GM19372 (cell line): Measurements from ENCODE around the gene KCNJ10.
"Not testable (repeated sequence)": the region's sequence is repeated elsewhere in the genome, so short reads cannot be mapped to it uniquely, and the experiment has no call there.

Experiments
- ATAC-seq: cut with Tn5 transposase; IDR thresholded peaks from one replicate; pipeline ENCODE4 v1.9.1; 2021; ENCODE audit warnings: mild to moderate bottlenecking, low read depth, moderate library complexity; ENCODE audit not compliant: unreplicated experiment

Gene KCNJ10

DNA sequence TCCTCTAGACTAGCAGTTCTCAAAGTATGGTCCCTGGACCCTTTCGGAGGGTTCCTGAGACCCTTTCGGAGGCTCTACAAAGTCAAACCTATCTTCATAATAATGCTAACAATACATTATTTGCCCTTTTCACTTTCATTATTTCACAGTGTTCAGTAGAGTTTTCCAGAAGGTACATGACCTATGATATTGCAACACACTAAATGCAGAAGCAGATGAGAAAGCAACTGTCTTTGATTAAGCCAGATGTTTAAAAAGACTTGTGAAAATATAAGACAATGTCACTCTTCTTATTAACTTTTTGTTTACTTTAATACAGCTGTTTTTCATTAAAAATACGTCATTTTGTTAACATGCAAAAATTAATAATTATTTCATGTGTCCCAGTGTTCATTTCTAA lies 5.8 kb downstream of the KCNJ10 start:
- no peak for ATAC-seq

DNA sequence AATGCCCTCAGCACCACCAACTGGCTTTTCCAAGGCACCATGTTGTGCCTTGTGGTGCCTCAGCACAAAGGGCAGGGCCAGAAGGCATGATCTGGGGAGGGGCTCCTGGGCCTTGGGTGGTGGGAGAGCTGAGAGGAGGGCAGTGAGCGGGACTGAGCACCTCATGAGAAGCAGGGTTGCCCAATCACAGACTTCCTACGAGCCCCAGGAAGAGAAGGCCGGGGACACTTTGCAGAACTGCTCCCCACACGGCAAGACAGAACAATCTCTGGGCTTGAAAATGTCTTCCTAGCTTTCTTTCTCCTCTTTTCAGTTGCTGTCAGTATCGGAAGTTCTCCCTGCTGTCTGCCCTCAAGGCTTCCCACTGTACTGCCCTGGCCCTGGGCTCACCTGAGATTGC lies 6.8 kb downstream of the KCNJ10 start:
- no peak for ATAC-seq

DNA sequence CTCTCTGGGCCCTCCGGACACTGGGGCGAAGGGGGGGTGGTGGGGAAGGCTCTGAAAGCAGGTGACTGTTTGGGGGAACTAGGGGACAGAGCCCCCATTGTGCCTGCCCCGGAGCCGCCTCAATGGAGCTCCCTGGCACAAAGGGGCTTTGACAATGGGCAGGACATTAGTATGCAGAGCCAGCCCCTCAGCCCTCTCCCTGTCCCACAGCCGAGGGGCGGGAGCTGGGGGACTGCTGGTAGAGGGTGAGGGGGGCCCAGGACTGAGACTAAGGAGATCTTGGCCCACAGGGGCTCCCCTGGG lies 7.8 kb downstream of the KCNJ10 start:
- ATAC-seq: no peak

DNA sequence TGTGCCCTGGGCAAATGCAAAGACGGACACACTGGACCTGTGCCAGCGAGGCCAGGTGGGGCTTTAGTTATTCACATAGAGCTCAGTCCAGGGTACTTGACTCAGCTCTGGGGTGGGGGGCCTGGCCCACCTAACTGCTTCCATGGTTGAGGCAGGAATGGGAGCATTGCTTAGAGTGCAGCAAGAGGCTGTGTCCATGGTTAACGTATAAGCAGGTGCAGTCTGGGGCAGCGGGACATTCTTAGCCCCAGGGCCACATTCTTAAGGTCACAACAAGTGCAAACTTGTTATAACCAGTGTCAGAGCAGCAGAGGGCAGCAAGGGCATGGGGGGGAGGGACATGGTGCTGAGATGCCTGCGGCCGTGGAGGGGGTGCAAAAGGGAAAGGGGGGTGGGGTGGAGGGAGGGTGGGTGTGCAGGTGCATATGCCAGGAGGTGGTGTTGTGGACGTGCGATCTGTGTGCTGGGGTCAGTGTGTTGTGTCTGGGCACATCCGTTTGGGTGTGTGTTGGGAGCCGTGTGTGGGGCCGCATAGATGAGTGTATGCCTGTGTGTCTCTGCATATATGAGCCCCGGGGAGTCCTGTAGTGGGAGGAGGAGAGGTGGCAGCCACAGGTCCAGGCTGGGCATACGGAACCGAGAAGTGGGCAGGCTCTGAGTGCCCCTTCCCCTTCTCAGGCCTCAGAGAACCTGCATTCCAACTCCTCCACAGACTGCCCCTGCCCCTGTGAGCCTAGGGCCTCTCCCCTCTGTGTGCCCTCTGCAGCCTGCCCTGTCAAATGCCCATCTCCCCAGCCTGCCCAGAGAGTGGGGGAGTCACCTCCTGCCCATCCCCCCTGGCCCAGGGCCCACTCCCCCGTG lies 8.4 kb downstream of the KCNJ10 start:
- ATAC-seq: no peak

DNA sequence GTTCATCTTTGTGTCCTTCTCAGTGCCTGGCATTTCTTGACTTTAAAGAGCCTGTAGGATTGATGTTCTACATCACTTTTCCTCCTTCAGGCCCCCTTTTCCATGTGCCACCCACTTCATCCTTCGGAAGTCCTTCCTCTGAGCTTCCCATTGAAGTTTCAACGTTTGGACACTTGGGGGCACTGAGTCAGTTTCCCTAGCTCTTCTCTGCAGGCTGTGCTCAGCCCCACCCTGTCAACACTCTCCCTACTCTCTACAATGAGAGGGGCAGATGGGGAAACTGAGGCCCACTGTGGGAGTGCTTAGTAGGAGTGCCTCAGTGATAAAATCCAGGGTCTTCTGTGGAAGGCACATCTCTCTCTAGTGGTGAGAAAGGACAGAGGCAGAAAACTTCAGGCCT lies 11.9 kb downstream of the KCNJ10 start:
- ATAC-seq: no peak

DNA sequence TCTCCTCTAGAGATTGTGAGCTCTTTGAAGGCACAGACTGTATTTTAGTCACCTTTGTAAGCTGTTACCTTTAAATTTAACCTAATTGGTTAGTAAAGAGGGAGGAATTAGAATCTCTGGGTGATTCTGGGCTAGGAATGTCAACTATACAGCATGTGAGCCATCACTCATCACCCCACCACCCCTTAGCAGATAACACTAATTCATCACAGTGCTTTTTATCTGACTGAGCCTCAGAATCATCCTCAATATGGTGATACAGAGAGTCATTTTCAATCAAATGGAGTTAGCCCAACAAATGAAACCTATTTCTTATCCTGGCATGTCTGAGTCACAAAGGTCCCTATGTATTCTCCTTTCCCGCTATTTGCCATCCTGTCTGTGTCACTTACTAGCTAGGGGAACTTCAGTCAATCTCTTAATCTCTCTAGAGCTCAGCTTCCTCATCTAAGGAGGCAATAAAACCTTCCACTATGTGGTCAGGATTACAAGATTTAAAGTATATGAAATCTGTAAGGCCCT lies 13.3 kb downstream of the KCNJ10 start:
- no peak for ATAC-seq

DNA sequence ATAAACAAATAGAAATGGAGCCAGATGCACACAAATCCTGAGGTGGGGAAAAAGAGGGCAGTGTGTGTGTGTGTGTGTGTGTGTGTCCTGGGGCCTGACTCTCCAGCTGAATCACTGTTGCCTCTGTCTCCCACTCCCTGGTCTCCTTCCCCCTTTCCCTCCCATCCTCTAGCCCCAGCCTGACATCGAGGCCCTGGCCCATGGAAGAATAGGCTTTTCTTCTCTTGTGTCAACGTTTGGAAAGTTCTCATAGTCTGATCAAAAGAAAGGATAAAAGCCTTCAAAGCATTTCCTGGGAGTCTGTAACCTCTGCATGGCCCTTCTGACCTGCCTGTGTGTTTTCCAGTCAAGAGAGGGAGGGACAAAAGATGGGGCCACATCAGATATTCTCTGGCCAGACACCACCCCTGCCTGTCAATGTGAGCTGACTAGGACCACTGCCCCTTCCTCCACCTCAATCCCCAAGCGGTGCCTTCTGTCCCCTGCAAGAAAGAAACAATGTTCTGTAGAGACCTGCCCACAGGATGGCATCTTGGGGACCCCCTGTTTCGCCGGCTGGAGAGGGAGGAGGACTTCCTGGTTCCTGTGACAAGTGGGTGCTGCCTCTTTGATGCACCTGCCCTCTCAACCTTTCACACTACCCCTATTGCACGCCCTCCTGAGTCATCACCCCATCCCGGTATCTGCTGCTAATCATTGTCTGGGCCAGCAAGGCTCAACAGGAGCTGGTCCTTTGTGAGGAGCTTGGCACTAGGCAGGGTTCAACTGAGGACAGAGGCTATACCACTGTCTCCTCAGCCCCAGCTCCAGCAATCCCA lies 16.2 kb downstream of the KCNJ10 start:
- no peak for ATAC-seq

DNA sequence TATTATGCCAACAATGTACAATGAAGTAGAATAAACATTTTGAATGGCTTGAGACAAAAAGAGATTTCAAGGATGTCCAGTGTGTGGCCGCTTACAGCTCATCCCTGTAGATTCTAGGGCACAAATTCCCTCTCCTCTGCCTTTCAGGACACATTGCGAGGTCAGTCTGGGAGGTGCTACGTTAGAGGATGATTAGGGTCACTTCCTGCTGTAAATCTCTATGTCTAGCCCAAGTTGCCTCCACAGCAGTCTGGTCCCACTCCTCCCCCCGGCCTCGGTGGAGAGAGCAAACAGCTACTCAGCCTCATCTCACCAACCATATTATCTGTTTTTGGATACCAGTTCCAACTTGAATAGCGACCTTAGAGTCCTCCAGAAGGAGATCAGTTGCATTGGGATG lies 17.0 kb downstream of the KCNJ10 start:
- no peak for ATAC-seq

DNA sequence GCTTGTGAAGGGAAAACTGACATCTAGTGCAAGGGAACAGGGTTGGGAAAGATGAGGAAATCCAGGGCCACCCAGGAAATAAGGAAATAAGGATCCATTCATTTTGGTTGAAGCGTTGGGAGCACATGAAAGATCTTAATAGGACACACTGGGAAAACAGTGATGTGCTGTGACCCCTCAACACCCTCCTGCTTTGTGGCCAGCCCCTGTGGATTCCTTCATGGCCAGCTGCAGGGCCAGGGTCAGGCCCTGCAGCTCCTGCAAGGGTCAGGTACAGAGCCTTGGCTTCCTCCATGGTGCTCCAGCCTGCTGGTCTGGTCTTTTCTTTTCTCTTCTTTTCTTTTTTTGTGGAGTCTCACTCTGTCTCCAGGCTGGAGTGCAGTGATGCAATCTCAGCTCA lies 19.3 kb downstream of the KCNJ10 start:
- no peak for ATAC-seq

DNA sequence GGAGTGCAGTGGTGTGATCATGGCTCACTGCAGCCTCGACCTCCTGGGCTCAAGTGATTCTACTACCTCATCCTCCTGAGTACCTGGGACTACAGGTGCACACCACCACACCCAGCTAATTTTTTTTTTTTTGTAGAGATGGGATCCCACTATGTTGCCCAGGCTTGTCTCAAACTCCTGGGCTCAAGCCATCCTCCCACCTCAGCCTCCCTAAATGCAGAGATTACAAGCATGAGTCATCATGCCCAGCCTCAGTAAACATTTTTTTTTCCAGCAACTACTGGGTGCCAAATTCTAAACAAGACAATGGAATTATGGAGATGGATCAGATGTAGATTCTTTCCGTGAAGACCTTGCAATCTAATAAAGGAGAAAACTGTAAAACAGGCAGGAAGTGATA lies 19.8 kb downstream of the KCNJ10 start:
- ATAC-seq: not testable (repeated sequence)

DNA sequence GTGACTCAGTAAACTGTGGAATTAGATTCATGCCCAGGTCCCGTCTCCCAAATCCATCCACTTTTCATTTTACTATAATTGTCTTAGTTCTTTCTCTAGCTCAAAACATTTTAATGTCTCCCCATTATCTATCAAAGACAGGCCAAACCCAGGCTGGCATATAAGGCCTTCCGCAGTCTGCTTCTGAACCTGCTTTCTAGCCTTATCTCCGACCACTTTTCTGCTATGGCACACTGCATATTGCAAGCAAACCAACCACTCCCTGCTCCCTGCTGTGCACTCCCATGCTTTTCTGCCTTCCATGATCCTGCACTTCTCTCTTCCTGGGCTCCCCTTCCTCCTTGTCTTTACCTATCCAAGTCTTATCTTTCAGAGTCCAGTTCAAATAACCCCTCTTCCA lies 20.9 kb downstream of the KCNJ10 start:
- no peak for ATAC-seq

DNA sequence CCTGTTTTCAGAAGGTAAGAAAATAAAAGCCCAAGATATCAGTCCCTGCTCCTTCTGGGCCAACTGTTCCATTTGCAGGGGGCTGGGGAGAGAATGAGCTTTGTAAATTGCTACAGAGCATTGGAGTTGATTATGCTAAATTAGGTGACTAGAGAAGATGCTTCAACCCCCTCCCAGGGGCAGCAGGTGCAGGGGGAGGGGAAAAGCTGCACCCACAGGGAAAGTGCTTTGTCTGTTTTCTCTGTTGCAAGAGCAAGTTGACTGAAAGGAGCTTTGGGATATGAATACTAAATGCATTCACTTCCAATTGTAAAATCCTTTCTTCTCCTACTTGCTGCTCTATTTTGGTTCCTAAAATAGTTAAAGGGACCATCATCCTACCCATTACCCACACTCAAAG lies 21.6 kb downstream of the KCNJ10 start:
- no peak for ATAC-seq

DNA sequence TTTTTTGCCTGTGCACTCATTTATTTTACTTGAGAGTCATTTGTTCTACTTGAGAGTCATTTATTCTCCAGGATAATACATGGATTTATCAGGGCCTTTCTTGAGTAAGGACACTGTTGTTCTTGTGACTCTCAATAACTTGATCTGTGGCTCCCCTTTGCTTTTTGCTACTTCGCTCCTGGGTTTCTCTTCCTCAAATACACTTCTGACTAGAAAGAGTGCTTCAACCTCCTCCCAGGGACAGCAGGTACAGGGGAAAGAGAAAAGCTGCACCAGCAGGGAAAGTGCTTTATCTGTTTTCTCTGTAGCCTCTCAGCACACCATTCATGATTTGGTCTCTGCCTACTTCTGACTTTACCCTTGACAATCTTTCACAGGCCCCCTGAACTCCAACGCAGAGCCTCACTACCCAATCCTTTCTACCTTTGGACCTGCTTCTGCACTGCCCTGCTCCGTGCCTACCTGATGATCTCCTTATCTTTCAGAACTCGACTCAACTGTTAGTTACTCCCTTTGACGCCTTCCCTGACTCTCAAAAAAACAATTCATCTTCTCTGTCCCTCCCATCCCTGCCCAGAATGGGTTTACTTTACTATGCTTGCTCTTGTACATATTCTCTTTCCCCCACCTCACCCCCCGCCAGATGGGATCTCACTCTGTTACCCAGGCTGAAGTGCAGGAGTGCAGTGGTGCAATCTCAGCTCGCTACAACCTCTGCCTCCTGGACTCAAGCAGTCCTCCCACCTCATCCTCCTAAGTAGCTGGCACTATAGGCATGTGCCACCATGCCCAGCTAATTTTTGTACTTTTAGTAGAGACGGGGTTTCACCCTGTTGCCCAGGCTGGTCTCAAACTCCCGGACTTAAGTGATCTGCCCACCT lies 22.6 kb downstream of the KCNJ10 start:
- ATAC-seq: peak; percentile 41

DNA sequence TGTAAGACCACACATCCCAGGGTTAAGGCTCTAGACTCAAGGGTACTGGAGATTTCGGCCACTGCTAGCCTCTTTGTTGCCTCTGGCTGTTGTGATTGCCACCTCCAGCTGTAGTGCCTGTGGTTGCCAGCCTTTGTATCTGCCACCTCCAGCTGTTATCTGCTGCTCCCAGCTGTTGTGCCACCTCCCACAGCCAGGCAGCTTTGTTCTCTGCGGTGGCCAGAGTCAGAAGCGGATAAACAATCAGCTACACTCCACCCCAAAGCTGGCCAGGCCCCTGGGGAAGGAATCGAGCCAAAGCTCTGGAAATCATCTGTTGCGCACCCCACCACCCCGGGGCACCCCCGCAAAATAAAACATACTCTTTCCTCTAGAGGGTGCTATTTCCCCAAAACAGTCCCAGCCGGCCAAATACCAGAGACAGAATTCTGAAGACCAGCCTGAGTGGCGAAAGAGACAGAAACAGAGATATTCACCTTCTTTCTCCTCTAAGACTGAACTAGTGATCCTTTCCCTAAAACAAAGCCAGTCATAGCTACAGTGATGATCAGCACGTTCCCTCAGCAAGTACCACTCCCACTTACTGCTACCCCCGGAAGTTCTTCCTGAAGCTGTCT lies 23.4 kb downstream of the KCNJ10 start:
- peak; percentile 77 for ATAC-seq

DNA sequence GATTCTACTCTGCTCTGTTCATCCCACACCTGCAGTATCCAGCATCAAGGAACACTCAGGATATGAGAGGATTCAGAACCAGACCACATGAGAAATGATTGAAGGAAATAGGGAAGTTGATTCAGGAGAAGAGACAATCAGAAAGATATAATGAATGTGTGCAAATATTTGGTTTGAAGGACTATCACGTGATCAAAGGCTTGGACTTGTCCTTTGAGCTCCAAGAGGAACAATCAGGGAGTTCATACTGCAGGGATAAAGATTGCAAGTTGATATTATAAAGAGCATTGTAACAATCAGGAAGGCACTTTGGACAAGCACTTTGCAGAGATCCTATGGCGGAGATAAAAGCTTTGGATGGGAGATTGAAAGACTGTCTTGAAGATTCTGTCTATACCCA lies 24.3 kb downstream of the KCNJ10 start:
- no peak for ATAC-seq

DNA sequence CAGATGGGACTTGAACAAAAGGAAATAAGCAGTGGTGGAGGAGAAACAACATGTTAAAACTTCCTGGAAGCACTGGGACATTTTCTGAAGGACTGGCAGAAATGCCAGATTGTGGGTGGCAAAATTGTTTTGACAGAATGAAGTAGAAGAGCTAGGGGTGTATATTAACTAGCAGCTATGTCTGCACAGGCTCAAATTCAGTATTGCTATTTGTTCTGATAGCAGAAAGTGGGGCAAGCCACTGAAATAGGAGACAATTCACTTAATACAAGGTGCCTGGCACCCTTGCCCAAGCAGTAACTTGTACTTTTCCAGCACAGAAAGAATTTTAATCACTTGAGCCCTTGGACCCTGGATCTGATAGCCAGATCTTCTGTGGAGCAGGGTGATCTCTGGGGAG lies 26.4 kb downstream of the KCNJ10 start:
- no peak for ATAC-seq

DNA sequence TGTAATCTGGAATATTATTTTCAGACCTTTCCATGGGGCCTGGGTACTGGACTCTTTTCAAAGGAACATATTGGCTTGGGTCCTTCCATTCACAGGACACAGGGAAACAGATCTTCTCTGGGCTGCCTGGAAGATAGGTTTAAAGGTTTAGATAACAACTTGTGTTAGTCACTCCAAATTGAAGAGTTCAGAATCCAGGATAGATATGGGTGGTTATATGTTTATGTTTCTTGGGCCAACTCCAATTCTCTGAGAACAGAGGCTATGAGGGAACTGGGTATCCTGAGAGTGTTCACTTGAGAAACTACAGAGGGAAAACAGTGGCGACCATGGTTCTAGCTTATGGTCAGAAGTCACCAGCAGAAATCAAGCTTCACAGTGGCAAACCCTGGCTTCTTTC lies 29.5 kb downstream of the KCNJ10 start:
- no peak for ATAC-seq

DNA sequence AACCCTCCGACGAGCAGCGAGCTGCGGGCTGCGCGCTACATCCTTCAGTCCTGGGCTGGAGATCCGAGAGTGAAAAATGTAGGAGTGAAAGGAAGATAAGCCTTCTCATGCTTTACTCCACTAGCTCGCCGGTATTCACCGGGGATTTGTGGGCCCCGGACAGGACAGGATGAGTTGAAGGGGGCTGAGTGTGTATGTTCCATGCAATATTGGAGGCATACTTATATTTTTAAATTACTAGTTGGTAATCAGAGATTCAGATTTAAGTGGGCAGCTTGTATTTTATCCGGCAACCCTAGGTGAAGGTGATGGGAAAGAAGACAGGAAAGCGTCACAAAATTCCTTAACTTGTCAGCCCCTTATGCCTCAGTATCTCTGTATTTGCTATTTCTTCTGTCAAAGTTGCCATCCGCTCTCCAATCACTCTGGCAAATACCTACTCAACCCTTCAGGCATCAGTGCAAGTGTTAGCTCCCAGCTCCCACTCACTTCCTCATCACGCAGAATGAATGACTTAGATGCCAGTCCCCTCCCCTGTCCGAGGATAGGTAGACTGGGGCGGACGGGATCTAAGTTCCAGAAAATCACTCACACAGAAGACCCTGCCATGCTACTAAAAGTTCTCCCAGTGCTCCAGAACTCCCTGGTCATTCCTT lies 37.7 kb downstream of the KCNJ10 start:
- ATAC-seq: no peak

DNA sequence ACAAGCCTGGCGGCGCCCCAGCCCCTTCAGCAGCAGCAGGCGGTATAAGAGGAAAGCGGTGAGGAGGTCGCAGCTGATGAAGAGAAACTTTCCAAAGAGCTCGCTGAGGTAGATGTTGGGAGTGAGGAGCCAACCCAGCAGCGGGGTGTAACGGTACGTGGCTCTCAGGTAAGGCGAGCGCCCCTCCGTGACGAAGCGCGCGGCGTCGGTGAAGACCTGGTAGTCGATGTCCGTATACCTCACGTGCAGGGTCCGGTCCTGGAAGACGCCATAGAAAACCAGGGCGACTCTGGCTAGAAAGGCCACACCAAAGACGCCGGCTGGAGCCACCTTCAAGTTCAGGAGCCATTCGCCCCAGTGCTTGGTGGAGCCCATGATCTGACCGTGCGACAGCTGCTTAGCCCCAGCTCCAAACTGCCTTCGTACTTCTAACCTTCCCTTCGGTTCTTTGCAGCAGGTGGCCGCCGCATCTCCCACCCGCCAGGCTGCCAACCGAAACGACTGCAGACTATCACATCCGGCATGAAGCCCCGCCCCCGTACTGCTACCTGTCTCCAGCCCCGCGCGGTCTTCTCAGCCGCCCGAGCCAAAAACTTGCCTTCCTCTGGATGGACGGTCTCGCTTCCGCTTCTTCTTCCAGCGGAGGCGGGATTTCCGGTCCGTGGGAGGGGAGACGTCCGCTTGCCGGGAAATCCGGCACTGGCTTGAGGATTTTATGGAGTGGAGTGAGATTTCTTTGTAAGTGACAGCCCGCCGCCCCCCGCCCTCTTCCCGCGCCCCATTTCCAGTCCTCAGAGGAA lies 38.4 kb downstream of the KCNJ10 start, which contains the start of gene PIGM:
Gene PIGM (minus strand): TSS at position 626 of the 800 bp plus-strand sequence. CDS start 251 bp downstream, at position 375.
- ATAC-seq: peak; percentile 95
